ENCODE results near the gene ZP2.

DNA sequence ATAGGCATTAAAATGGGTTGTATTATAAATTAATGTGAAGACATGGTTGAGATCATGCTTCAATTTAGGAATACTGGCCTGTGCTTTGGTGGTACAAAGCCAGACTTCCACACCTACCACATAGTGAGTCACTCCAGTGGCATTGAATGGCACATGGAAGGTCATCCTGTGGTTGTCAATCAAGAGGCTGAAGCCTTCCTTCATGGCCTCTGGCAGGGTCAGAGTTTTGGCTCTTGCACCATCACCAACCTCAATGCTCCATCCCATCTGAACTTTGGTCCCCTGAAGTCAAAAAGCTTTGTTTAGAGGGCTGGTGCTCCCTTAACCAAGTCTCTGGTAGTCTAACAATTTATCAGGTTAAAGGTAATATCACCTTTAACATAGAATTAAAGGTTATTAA is 6.1 kb downstream of the ZP2 start:
- TF ChIP-seq, protein P1, sequence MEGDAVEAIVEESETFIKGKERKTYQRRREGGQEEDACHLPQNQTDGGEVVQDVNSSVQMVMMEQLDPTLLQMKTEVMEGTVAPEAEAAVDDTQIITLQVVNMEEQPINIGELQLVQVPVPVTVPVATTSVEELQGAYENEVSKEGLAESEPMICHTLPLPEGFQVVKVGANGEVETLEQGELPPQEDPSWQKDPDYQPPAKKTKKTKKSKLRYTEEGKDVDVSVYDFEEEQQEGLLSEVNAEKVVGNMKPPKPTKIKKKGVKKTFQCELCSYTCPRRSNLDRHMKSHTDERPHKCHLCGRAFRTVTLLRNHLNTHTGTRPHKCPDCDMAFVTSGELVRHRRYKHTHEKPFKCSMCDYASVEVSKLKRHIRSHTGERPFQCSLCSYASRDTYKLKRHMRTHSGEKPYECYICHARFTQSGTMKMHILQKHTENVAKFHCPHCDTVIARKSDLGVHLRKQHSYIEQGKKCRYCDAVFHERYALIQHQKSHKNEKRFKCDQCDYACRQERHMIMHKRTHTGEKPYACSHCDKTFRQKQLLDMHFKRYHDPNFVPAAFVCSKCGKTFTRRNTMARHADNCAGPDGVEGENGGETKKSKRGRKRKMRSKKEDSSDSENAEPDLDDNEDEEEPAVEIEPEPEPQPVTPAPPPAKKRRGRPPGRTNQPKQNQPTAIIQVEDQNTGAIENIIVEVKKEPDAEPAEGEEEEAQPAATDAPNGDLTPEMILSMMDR (IDR thresholded peaks at IDR 0.05), result no peak
- no peak for TF ChIP-seq EP300 (IDR thresholded peaks at IDR 0.05)
- no peak for TF ChIP-seq POLR2AphosphoS5 (IDR thresholded peaks at IDR 0.05)
